ENCODE measurements around the gene ZNF81. TPM values are rescaled to one million over a fixed set of nuclear protein-coding genes. Genes with fewer than 3 reads are reported as not detected.
A peak's percentile ranks its signal among the peaks of the same experiment; 100 is the strongest.
"Not testable (repeated sequence)": the region's sequence is repeated elsewhere in the genome, so short reads cannot be mapped to it uniquely, and the experiment has no call there.

The ZNF81 gene
- total and polyA plus RNA-seq, 11 donors = 2.5 to 8.9 (median 6.8) TPM

DNA sequence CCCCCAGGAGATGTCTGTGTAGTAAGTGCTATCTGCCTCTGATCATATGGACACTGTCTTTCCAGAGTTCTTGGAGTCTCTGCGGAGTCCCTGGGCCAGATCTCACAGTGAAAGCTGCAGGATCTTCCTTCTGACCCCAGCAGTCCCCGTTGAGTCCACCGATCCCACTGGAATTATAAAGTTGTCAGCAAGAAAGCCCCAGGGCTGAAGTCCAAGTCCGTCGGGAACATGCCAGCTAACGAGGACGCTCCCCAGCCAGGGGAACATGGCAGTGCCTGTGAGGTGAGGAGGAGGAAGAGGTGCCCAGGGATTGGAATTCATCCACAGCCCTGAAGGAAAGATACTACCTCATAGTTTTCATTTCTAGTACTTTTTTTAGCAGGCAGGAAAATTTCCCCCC, 9.3 kb downstream of the ZNF81 start:
- Histone ChIP-seq H3K9me3 (no peaks in the 10 kb centered on the region), H3K27ac (no peak overlapping the region), H3K27me3 (no peaks in the 10 kb centered on the region), H3K36me3 (peaks cover 0 to 38% (median 22%) of the 10 kb centered on the region in 9 donors), H3K4me3 (no peak overlapping the region), H3K4me1 (peaks cover 0 to 6% (median 0%) of the 10 kb centered on the region in 12 donors)
- 40 to 50% (median 46%) methylated on average over 7 of the region's 7 CpGs for WGBS, 4 donors
- DNase-seq (peak in 1 of 5 donors; percentile 33), ATAC-seq (peak in 1 of 4 donors; percentile 51)
- no peak for TF ChIP-seq POLR2A (IDR thresholded peaks at IDR 0.05)
- TF ChIP-seq, protein P1, sequence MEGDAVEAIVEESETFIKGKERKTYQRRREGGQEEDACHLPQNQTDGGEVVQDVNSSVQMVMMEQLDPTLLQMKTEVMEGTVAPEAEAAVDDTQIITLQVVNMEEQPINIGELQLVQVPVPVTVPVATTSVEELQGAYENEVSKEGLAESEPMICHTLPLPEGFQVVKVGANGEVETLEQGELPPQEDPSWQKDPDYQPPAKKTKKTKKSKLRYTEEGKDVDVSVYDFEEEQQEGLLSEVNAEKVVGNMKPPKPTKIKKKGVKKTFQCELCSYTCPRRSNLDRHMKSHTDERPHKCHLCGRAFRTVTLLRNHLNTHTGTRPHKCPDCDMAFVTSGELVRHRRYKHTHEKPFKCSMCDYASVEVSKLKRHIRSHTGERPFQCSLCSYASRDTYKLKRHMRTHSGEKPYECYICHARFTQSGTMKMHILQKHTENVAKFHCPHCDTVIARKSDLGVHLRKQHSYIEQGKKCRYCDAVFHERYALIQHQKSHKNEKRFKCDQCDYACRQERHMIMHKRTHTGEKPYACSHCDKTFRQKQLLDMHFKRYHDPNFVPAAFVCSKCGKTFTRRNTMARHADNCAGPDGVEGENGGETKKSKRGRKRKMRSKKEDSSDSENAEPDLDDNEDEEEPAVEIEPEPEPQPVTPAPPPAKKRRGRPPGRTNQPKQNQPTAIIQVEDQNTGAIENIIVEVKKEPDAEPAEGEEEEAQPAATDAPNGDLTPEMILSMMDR (IDR thresholded peaks at IDR 0.05) = no peak
- intact Hi-C loops (cut with DNase I) = no loop called here

DNA sequence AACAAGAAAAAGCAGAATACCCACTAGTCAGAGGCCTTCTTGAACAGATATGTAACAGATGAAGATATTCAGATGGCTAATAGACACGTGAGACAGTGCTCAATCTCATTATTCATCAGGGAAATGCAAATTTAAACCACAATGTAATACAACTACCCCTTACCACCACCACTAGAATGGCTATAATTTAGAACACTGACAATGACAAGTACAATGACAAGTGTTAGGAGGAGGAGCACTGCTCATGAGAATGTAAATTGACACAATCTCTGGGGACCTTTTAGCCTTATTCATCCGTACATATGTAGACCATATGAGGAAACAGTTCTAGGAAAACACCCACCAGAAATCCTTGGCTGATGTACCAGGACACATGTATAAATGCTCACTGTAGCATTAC, 13.1 kb downstream of the ZNF81 start:
- H3K27me3 ChIP-seq = no peaks in the 10 kb centered on the region
- peaks cover 0 to 6% (median 0%) of the 10 kb centered on the region in 12 donors for H3K4me1 ChIP-seq
- 37 to 63% (median 58%) methylated on average over 2 of the region's 2 CpGs for WGBS, 4 donors
- ATAC-seq (no peak), DNase-seq (no peak)
- H3K36me3 ChIP-seq = peaks cover 0 to 49% (median 22%) of the 10 kb centered on the region in 9 donors
- H3K4me3 ChIP-seq = no peak overlapping the region
- no peak overlapping the region for H3K27ac ChIP-seq
- intact Hi-C loops (cut with DNase I) = loop anchor here in 5 of 10 donors (5.0 kb wide), 1 partner anchor 178 kb away; no protein-coding TSS in a partner anchor
- TF ChIP-seq, protein P1 (IDR thresholded peaks at IDR 0.05) = no peak
- no peak for TF ChIP-seq POLR2A (IDR thresholded peaks at IDR 0.05)
- H3K9me3 ChIP-seq = no peaks in the 10 kb centered on the region

DNA sequence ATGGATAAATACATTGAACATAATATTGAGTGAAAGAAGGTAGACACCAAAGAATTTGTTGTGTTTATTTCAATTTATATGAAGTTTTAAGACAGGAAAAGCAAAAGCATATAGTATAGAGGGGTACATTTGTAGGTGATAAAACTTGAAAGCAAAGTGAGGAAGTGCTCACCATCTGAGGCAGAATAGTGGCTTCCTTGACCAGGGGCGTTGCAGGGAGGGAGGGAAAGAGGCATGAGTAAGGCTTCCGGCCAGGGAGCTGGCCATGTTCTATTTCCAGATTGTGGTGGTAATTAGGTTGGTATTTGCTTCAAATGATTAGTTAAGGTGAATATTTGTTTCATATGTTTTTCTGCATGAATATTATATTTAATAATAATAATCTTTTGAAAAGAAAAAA, 13.7 kb downstream of the ZNF81 start:
- not testable (repeated sequence) for H3K27ac ChIP-seq, DNase-seq, H3K9me3 ChIP-seq, H3K27me3 ChIP-seq, H3K4me3 ChIP-seq, ATAC-seq, H3K4me1 ChIP-seq
- H3K36me3 ChIP-seq = peaks cover 0 to 49% (median 22%) of the 10 kb centered on the region in 9 donors
- WGBS, 4 donors = 42 to 62% methylated on average over 2 of the region's 2 CpGs; no CpG with 5 or more reads in 2 of the 4 donors
- intact Hi-C loops (cut with DNase I) = loop anchor here in 5 of 10 donors (5.0 kb wide), 1 partner anchor 177 kb away; no protein-coding TSS in a partner anchor

DNA sequence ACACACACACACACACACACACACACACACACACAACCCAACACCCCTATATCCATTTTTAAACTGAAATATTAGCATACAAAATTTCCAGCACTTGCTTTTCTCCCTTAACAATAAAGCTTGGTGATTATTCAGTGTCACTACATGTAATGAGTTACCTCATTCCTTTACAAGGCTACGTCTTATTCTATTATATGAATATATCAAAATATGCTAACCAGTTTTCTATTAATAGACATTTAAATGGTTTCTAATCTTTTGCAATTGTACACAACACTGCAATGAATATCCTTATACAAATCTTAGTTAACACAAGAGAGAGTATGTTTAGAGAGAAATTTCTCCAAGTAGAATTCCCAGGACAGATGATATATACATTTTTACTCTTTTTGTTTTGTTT, 14.2 kb downstream of the ZNF81 start:
- TF ChIP-seq, protein P1 (IDR thresholded peaks at IDR 0.05) = no peak
- TF ChIP-seq POLR2A (IDR thresholded peaks at IDR 0.05) = no peak
- H3K36me3 ChIP-seq = peaks cover 0 to 49% (median 22%) of the 10 kb centered on the region in 9 donors
- no peak overlapping the region for H3K27ac ChIP-seq
- H3K4me3 ChIP-seq = no peak overlapping the region
- H3K4me1 ChIP-seq = peaks cover 0 to 1% (median 0%) of the 10 kb centered on the region in 12 donors
- H3K9me3 ChIP-seq = no peaks in the 10 kb centered on the region
- ATAC-seq (no peak), DNase-seq (no peak)
- 44 to 75% (median 68%) methylated on average over 1 of the region's 1 CpG for WGBS, 4 donors
- intact Hi-C loops (cut with DNase I) = loop anchor here in 5 of 10 donors (5.0 kb wide), 1 partner anchor 176 kb away; no protein-coding TSS in a partner anchor
- H3K27me3 ChIP-seq = peaks cover 0 to 4% (median 0%) of the 10 kb centered on the region in 9 donors
